Spinal cord (tissue), 10 donors: ENCODE measurements around the gene SEMA3G. TPM values are rescaled to one million over a fixed set of nuclear protein-coding genes. Genes with fewer than 3 reads are reported as not detected.

Experiments
- DNase-seq, 6 donors: peaks; one replicate each; pipeline versions ENCODE4 v3.0.0 to v3.0.0-alpha.2; 2013 to 2015; ENCODE audit warnings: low spot score in 6 of 6, low read depth in 4 of 6
- H3K27ac ChIP-seq: one replicate; pipeline ENCODE4 v1.5.1; 2013; ENCODE audit warnings: low read depth, low read length, control low read depth
- H3K27me3 ChIP-seq: one replicate; pipeline ENCODE4 v1.6.1; 2013; ENCODE audit warnings: low read length; ENCODE audit not compliant: control insufficient read depth, insufficient read depth
- H3K36me3 ChIP-seq: one replicate; pipeline ENCODE4 v1.6.1; 2013; ENCODE audit warnings: low read length; ENCODE audit not compliant: control insufficient read depth, insufficient read depth
- H3K4me1 ChIP-seq: one replicate; pipeline ENCODE4 v1.6.1; 2013; ENCODE audit warnings: low read length; ENCODE audit not compliant: control insufficient read depth, insufficient read depth
- H3K4me3 ChIP-seq: one replicate; pipeline ENCODE4 v1.5.1; 2013; ENCODE audit warnings: low read depth, low read length, control low read depth
- H3K9me3 ChIP-seq: one replicate; pipeline ENCODE4 v1.6.1; 2013; ENCODE audit warnings: low read length; ENCODE audit not compliant: control insufficient read depth, insufficient read depth
- WGBS: methylation state at CpG from one replicate; pipeline ENCODE4 v1.1.5; 2013; ENCODE audit warnings: missing lambda C conversion rate; ENCODE audit not compliant: insufficient coverage; 5-methylcytosine and 5-hydroxymethylcytosine counted together
- polyA plus RNA-seq, 2 donors: library from polyadenylated mRNA; unstranded; fragments of 120-200 nt; gene quantifications; one replicate each; pipeline ENCODE4 v1.2.1, GENCODE V29; 2013; ENCODE audit not compliant: insufficient read length in 2 of 2
- total RNA-seq, 2 donors: library from RNA; depleted of rRNA in 1 of 2; stranded (reverse); fragments of 120-200 nt in 1 of 2; fragments of >200 nt in 1 of 2; gene quantifications; one replicate each; pipeline versions ENCODE4 v1.2.3 to v1.2.4, GENCODE V29; 2013 to 2014
- donor health status: healthy.

The SEMA3G gene
- total and polyA plus RNA-seq, 4 donors = 6.3 to 26.6 (median 18.9) TPM

DNA sequence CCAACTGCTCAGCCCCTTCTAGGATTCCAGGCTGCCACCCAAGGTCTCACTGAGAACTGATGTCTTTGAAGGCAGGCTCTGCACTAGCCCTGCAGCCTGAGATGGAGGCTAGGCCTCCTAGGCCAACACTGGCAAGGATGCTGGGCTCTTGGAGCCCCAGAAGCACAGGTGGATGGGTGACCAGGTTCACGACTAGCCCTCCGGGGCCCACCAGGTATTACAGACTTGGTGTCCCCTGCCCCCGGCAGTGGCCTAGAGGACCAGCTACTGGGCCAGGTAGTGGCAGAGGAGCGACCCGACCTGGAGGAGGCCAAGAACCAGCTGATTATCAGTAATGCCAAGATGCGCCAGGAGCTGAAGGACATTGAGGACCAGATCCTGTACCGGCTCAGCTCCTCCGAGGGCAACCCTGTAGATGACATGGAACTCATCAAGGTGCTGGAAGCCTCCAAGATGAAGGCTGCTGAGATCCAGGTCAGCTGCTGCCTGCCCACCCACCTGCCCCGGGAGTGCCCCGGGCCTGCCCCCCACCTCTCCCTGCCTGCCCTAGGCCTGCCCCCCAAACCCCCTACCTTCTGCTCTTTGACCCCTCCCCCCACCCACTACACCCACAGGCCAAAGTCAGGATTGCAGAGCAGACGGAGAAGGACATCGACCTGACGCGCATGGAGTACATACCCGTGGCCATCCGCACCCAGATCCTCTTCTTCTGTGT lies 52.5 kb downstream of the SEMA3G start:
- peaks cover 69% of the 10 kb centered on the region for H3K36me3 ChIP-seq
- no peak for DNase-seq

DNA sequence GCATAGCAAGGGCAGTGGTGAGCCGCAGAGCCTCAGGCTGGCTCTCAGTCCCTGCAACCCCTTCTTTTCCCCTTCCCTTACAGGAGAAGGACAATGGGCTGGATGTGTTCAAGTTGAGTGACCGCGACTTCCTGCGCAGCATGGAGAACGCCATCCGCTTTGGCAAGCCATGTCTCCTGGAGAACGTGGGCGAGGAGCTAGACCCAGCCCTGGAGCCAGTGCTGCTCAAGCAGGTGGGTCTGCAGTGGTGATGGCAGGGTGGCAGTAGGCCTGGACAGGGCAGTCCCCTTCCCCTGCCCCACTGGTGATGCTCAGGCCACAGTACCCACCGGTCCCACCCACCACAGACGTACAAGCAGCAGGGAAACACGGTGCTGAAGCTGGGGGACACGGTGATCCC lies 53.8 kb downstream of the SEMA3G start:
- no peaks in the 10 kb centered on the region for H3K27me3 ChIP-seq
- peaks cover 67% of the 10 kb centered on the region for H3K36me3 ChIP-seq
- no peaks in the 10 kb centered on the region for H3K4me1 ChIP-seq
- DNase-seq = no peak
- no peak overlapping the region for H3K27ac ChIP-seq
- WGBS = 95% methylated on average over 7 of the region's 12 CpGs
- no peak overlapping the region for H3K4me3 ChIP-seq
- no peaks in the 10 kb centered on the region for H3K9me3 ChIP-seq

More for the DNA sequence above, 52.5 kb downstream of the SEMA3G start:
- Histone ChIP-seq H3K27me3 (no peaks in the 10 kb centered on the region), H3K4me1 (no peaks in the 10 kb centered on the region), H3K4me3 (no peak overlapping the region), H3K27ac (no peak overlapping the region), H3K9me3 (no peaks in the 10 kb centered on the region)
- WGBS = 94% methylated on average over 16 of the region's 16 CpGs

GRCh38 chr3:52388933-52389332 lies 56.0 kb downstream of the SEMA3G start:
- Histone ChIP-seq H3K4me3 (no peak overlapping the region), H3K27me3 (no peaks in the 10 kb centered on the region), H3K36me3 (peaks cover 68% of the 10 kb centered on the region), H3K27ac (no peak overlapping the region), H3K9me3 (no peaks in the 10 kb centered on the region), H3K4me1 (no peaks in the 10 kb centered on the region)
- WGBS = 74% methylated on average over 8 of the region's 9 CpGs
- DNase-seq = peak in 1 of 6 donors; percentile 30

- Histone ChIP-seq H3K27me3 (no peaks in the 10 kb centered on the region), H3K4me3 (no peak overlapping the region), H3K9me3 (no peaks in the 10 kb centered on the region), H3K27ac (no peak overlapping the region), H3K36me3 (peaks cover 67% of the 10 kb centered on the region), H3K4me1 (no peaks in the 10 kb centered on the region)
- DNase-seq = no peak
- 59% methylated on average over 18 of the region's 18 CpGs for WGBS
These were observed 56.5 kb downstream of the SEMA3G start for GRCh38 chr3:52388348-52388821.

DNA sequence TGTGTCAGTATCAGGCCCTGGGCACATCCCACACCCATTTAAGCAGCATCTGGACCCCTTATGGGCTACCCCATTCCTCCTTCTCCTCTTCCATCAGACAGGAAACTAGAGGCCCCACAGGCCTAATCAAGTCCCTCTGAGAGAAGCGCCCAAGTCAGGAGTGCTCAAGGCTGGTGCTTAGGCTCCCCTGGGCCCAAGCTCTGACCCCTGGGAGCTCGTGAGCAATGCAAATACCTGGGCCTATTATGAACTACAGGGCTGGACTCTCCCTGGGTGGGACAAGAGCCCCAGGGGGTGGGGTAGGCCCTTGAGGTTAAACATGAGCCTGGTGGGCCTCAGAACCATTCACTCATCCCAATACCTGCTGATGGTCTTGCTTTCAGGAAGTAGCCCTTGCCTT lies 57.4 kb downstream of the SEMA3G start:
- Histone ChIP-seq H3K4me1 (no peaks in the 10 kb centered on the region), H3K27ac (no peak overlapping the region), H3K27me3 (no peaks in the 10 kb centered on the region), H3K36me3 (peaks cover 59% of the 10 kb centered on the region), H3K9me3 (no peaks in the 10 kb centered on the region), H3K4me3 (no peak overlapping the region)
- no peak for DNase-seq
- 100% methylated on average over 1 of the region's 2 CpGs for WGBS

DNA sequence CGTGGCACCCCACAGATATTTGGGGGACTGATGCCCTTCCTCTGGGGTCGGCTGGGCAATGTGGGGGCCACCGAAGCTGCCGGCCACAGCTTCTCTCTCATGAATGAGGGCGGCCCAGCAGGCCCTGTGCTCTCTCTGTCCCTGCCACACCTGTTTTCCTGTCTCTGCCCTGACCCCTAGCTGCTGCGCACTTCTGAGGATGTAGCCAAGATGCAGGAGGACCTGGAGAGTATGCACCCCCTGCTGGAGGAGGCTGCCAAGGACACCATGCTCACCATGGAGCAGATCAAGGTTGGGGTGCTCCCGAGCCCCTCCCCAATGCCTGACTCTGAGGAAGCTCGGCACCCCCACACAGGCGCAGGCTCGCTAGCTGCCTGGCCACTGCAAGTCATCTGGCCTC lies 59.7 kb downstream of the SEMA3G start:
- no peaks in the 10 kb centered on the region for H3K27me3 ChIP-seq
- no peak overlapping the region for H3K4me3 ChIP-seq
- H3K4me1 ChIP-seq = no peaks in the 10 kb centered on the region
- peaks cover 41% of the 10 kb centered on the region for H3K36me3 ChIP-seq
- no peaks in the 10 kb centered on the region for H3K9me3 ChIP-seq
- DNase-seq = peak in 1 of 6 donors; percentile 15
- no peak overlapping the region for H3K27ac ChIP-seq
- WGBS = 52% methylated on average over 10 of the region's 10 CpGs

DNA sequence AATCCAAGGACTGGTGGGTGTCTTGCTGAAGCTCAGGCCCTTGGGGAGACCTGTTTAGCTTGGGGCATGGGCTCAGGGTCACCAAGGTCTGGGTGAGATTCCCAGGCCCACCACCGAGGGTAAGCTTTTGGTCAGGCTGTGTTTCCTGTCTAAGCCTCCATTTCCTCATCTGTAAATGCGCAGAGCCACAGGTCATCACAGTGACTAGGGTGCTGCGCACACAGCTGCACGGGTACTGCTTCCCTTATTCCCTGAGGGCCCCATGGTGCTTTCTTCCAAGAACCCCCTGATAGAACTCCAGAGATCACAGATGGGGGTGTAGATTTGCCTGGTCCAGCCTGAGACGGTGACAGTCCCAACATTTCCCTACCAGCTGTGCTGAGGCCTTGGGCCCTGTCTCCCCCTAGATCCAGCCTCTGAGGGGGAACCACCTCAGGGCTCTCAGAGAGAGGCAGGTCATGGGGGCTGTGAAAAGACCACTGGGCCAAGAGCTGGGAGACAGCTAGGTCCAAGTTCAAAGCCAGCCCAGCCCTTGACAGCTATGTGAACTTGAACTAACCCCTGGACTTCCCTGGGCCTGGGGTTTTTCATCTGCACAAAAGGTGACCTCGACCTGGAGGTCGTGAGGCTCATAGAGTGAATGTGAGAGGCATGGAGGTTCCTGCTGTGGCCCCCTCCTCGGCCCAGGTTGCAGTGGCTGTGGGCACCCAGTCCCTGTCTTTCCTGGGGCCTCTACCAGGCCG lies 60.7 kb downstream of the SEMA3G start:
- DNase-seq = no peak
- no peaks in the 10 kb centered on the region for H3K4me1 ChIP-seq
- no peaks in the 10 kb centered on the region for H3K27me3 ChIP-seq
- H3K9me3 ChIP-seq = no peaks in the 10 kb centered on the region
- H3K27ac ChIP-seq = no peak overlapping the region
- WGBS = 82% methylated on average over 9 of the region's 9 CpGs
- no peak overlapping the region for H3K4me3 ChIP-seq
- H3K36me3 ChIP-seq = peaks cover 40% of the 10 kb centered on the region

GRCh38 chr3:52383446-52383845 lies 61.5 kb downstream of the SEMA3G start:
- Histone ChIP-seq H3K9me3 (no peaks in the 10 kb centered on the region), H3K36me3 (peaks cover 39% of the 10 kb centered on the region), H3K27ac (no peak overlapping the region), H3K4me3 (no peak overlapping the region), H3K4me1 (no peaks in the 10 kb centered on the region), H3K27me3 (no peaks in the 10 kb centered on the region)
- DNase-seq = no peak
- 93% methylated on average over 14 of the region's 14 CpGs for WGBS
